Superior temporal gyrus (tissue), 1 donor: ENCODE data around the gene CSK.

Source experiments
- DNase-seq: peaks from one replicate; pipeline ENCODE4 v3.0.0-alpha.2; 2016; ENCODE audit errors: extremely low spot score

CSK gene

GRCh38 chr15:74843445-74843828 is 61.6 kb downstream of the CSK start:
- no peak for DNase-seq

GRCh38 chr15:74843891-74844299 is 62.0 kb downstream of the CSK start:
- DNase-seq = no peak

GRCh38 chr15:74844319-74845207 is 62.7 kb downstream of the CSK start:
- no peak for DNase-seq

- DNase-seq = no peak
Observed at GRCh38 chr15:74845208-74845568, 63.3 kb downstream of the CSK start.

GRCh38 chr15:74845581-74845980 is 63.7 kb downstream of the CSK start:
- DNase-seq = no peak

GRCh38 chr15:74847432-74847831 is 65.6 kb downstream of the CSK start:
- DNase-seq = no peak

- no peak for DNase-seq
Observed at GRCh38 chr15:74850393-74850792, 68.5 kb downstream of the CSK start.

GRCh38 chr15:74851960-74852359 is 70.1 kb downstream of the CSK start:
- no peak for DNase-seq
